ENCODE results near the gene CUX1.

- peak; percentile 51 to 93 (median 55) for TF ChIP-seq CTCF (IDR thresholded peaks at IDR 0.05)
- no peak for TF ChIP-seq POLR2A (IDR thresholded peaks at IDR 0.05)
- TF ChIP-seq POLR2AphosphoS5 (IDR thresholded peaks at IDR 0.05): peak; percentile 44 to 73 (median 57)
- no peak for TF ChIP-seq EP300 (IDR thresholded peaks at IDR 0.05; ENCODE audit: low read depth)
These were observed 39.3 kb downstream of the CUX1 start for GRCh38 chr7:101856473-101857357.
